Activated naive CD8-positive, alpha-beta T cell treated with anti-CD3 and anti-CD28 coated beads for 36 hours (primary cell): ENCODE measurements around the gene CSTPP1. TPM values are rescaled to one million over a fixed set of nuclear protein-coding genes. Genes with fewer than 3 reads are reported as not detected.

ENCODE experiments used
- total RNA-seq, 2 experiments: library from RNA; stranded (reverse); gene quantifications; one replicate each; pipeline ENCODE4 v1.2.3, GENCODE V29; 2021

The CSTPP1 gene
- total RNA-seq, 2 experiments from 2014 or later, result 13.0 to 15.0 TPM

Other genes starting within 250 kb of the CSTPP1 start
- 10 to 100 TPM; 45.1 to 46.8 TPM for gene ARHGAP1, start 236.1 kb upstream of the CSTPP1 start, total RNA-seq
- 10 to 100 TPM; 12.9 to 15.1 TPM for gene ZNF408, start 235.7 kb upstream of the CSTPP1 start, total RNA-seq
- not detected for gene F2, start 217.5 kb upstream of the CSTPP1 start, total RNA-seq
- gene CKAP5, start 90.5 kb upstream of the CSTPP1 start, total RNA-seq, result 100 to 1,000 TPM; 139 to 144 TPM
- gene LRP4, start 18.2 kb upstream of the CSTPP1 start, total RNA-seq, result under 1 TPM; 0.20 to 0.43 TPM
- 10 to 100 TPM; 87.6 to 92.6 TPM for gene ARFGAP2, start 240.1 kb downstream of the CSTPP1 start, total RNA-seq
- gene PACSIN3, start 249.7 kb downstream of the CSTPP1 start, total RNA-seq, result 1 to 10 TPM; 6.8 to 7.0 TPM